ENCODE measurements around the gene HRC.
"Not testable (repeated sequence)": the region's sequence is repeated elsewhere in the genome, so short reads cannot be mapped to it uniquely, and the experiment has no call there.

HRC gene

GRCh38 chr19:49150944-49151243 is 4.3 kb downstream of the HRC start:
- Histone ChIP-seq H3K27me3 (ENCODE audit: control insufficient read depth in 2 of 2, insufficient read depth in 2 of 2, low read length in 2 of 2) (no peaks in the 10 kb centered on the region), H3K9me3 (ENCODE audit: control insufficient read depth in 2 of 2, low read length in 2 of 2) (no peaks in the 10 kb centered on the region), H3K9ac (ENCODE audit: low read depth in 1 of 2, low read length in 2 of 2) (peak overlapping the region; percentile 82 to 94), H3K4me3 (ENCODE audit: low read length in 2 of 2) (peak overlapping the region; percentile 88 to 93), H3K27ac (ENCODE audit: low read depth in 2 of 2, low read length in 2 of 2) (peak overlapping the region; percentile 93 to 97), H3K4me1 (ENCODE audit: control insufficient read depth in 2 of 2, insufficient read depth in 2 of 2, low read length in 2 of 2) (peaks cover 33 to 38% of the 10 kb centered on the region in 2 donors), H3K36me3 (ENCODE audit: control insufficient read depth in 2 of 2, insufficient read depth in 2 of 2, low read length in 2 of 2) (no peaks in the 10 kb centered on the region)

- H3K4me3 ChIP-seq (ENCODE audit: low read length in 2 of 2): peak overlapping the region; percentile 88 to 93
- H3K4me1 ChIP-seq (ENCODE audit: control insufficient read depth in 2 of 2, insufficient read depth in 2 of 2, low read length in 2 of 2): peaks cover 38 to 44% of the 10 kb centered on the region in 2 donors
- H3K36me3 ChIP-seq (ENCODE audit: control insufficient read depth in 2 of 2, insufficient read depth in 2 of 2, low read length in 2 of 2): no peaks in the 10 kb centered on the region
- peak overlapping the region; percentile 82 to 94 for H3K9ac ChIP-seq (ENCODE audit: low read depth in 1 of 2, low read length in 2 of 2)
- H3K27me3 ChIP-seq (ENCODE audit: control insufficient read depth in 2 of 2, insufficient read depth in 2 of 2, low read length in 2 of 2): no peaks in the 10 kb centered on the region
- no peaks in the 10 kb centered on the region for H3K9me3 ChIP-seq (ENCODE audit: control insufficient read depth in 2 of 2, low read length in 2 of 2)
- H3K27ac ChIP-seq (ENCODE audit: low read depth in 2 of 2, low read length in 2 of 2): peak overlapping the region; percentile 93 to 97
Measured at GRCh38 chr19:49150106-49150943, 4.9 kb downstream of the HRC start.

- Histone ChIP-seq H3K9me3 (ENCODE audit: control insufficient read depth in 2 of 2, low read length in 2 of 2) (no peaks in the 10 kb centered on the region), H3K27me3 (ENCODE audit: control insufficient read depth in 2 of 2, insufficient read depth in 2 of 2, low read length in 2 of 2) (no peaks in the 10 kb centered on the region), H3K9ac (ENCODE audit: low read depth in 1 of 2, low read length in 2 of 2) (peak overlapping the region; percentile 82 to 94), H3K4me1 (ENCODE audit: control insufficient read depth in 2 of 2, insufficient read depth in 2 of 2, low read length in 2 of 2) (peaks cover 38 to 45% of the 10 kb centered on the region in 2 donors), H3K4me3 (ENCODE audit: low read length in 2 of 2) (peak overlapping the region; percentile 88 to 93), H3K36me3 (ENCODE audit: control insufficient read depth in 2 of 2, insufficient read depth in 2 of 2, low read length in 2 of 2) (no peaks in the 10 kb centered on the region), H3K27ac (ENCODE audit: low read depth in 2 of 2, low read length in 2 of 2) (peak overlapping the region; percentile 93 to 97)
Measured at GRCh38 chr19:49149652-49150105, 5.5 kb downstream of the HRC start.

GRCh38 chr19:49148784-49149651 is 6.2 kb downstream of the HRC start:
- Histone ChIP-seq H3K27ac (ENCODE audit: low read depth in 2 of 2, low read length in 2 of 2) (peak overlapping the region; percentile 93 to 97), H3K36me3 (ENCODE audit: control insufficient read depth in 2 of 2, insufficient read depth in 2 of 2, low read length in 2 of 2) (no peaks in the 10 kb centered on the region), H3K4me1 (ENCODE audit: control insufficient read depth in 2 of 2, insufficient read depth in 2 of 2, low read length in 2 of 2) (peaks cover 38 to 45% of the 10 kb centered on the region in 2 donors), H3K27me3 (ENCODE audit: control insufficient read depth in 2 of 2, insufficient read depth in 2 of 2, low read length in 2 of 2) (no peaks in the 10 kb centered on the region), H3K4me3 (ENCODE audit: low read length in 2 of 2) (peak overlapping the region; percentile 88 to 93), H3K9ac (ENCODE audit: low read depth in 1 of 2, low read length in 2 of 2) (peak overlapping the region; percentile 82 to 94), H3K9me3 (ENCODE audit: control insufficient read depth in 2 of 2, low read length in 2 of 2) (no peaks in the 10 kb centered on the region)

- peaks cover 38 to 45% of the 10 kb centered on the region in 2 donors for H3K4me1 ChIP-seq (ENCODE audit: control insufficient read depth in 2 of 2, insufficient read depth in 2 of 2, low read length in 2 of 2)
- no peaks in the 10 kb centered on the region for H3K9me3 ChIP-seq (ENCODE audit: control insufficient read depth in 2 of 2, low read length in 2 of 2)
- H3K36me3 ChIP-seq (ENCODE audit: control insufficient read depth in 2 of 2, insufficient read depth in 2 of 2, low read length in 2 of 2): no peaks in the 10 kb centered on the region
- H3K4me3 ChIP-seq (ENCODE audit: low read length in 2 of 2): peak overlapping the region; percentile 88 to 93
- H3K27ac ChIP-seq (ENCODE audit: low read depth in 2 of 2, low read length in 2 of 2): peak overlapping the region; percentile 66 to 97
- peak overlapping the region; percentile 50 to 72 for H3K9ac ChIP-seq (ENCODE audit: low read depth in 1 of 2, low read length in 2 of 2)
- H3K27me3 ChIP-seq (ENCODE audit: control insufficient read depth in 2 of 2, insufficient read depth in 2 of 2, low read length in 2 of 2): no peaks in the 10 kb centered on the region
Measured at GRCh38 chr19:49148044-49148682, 7.0 kb downstream of the HRC start.

GRCh38 chr19:49146408-49146770 is 8.8 kb downstream of the HRC start:
- H3K27me3 ChIP-seq (ENCODE audit: control insufficient read depth in 2 of 2, insufficient read depth in 2 of 2, low read length in 2 of 2); H3K9ac ChIP-seq (ENCODE audit: low read depth in 1 of 2, low read length in 2 of 2); H3K36me3 ChIP-seq (ENCODE audit: control insufficient read depth in 2 of 2, insufficient read depth in 2 of 2, low read length in 2 of 2); H3K9me3 ChIP-seq (ENCODE audit: control insufficient read depth in 2 of 2, low read length in 2 of 2); H3K27ac ChIP-seq (ENCODE audit: low read depth in 2 of 2, low read length in 2 of 2): not testable (repeated sequence)
- peaks cover 37 to 46% of the 10 kb centered on the region in 2 donors for H3K4me1 ChIP-seq (ENCODE audit: control insufficient read depth in 2 of 2, insufficient read depth in 2 of 2, low read length in 2 of 2)
- H3K4me3 ChIP-seq (ENCODE audit: low read length in 2 of 2): peak overlapping the region in 1 of 2 donors; percentile 20

GRCh38 chr19:49145573-49146407 is 9.4 kb downstream of the HRC start:
- H3K4me1 ChIP-seq (ENCODE audit: control insufficient read depth in 2 of 2, insufficient read depth in 2 of 2, low read length in 2 of 2): peaks cover 33 to 40% of the 10 kb centered on the region in 2 donors
- no peak overlapping the region for H3K9ac ChIP-seq (ENCODE audit: low read depth in 1 of 2, low read length in 2 of 2)
- H3K27ac ChIP-seq (ENCODE audit: low read depth in 2 of 2, low read length in 2 of 2): no peak overlapping the region
- no peaks in the 10 kb centered on the region for H3K27me3 ChIP-seq (ENCODE audit: control insufficient read depth in 2 of 2, insufficient read depth in 2 of 2, low read length in 2 of 2)
- no peaks in the 10 kb centered on the region for H3K36me3 ChIP-seq (ENCODE audit: control insufficient read depth in 2 of 2, insufficient read depth in 2 of 2, low read length in 2 of 2)
- peak overlapping the region; percentile 20 to 25 for H3K4me3 ChIP-seq (ENCODE audit: low read length in 2 of 2)
- no peaks in the 10 kb centered on the region for H3K9me3 ChIP-seq (ENCODE audit: control insufficient read depth in 2 of 2, low read length in 2 of 2)

GRCh38 chr19:49142866-49143335 is 12.3 kb downstream of the HRC start:
- Histone ChIP-seq H3K36me3 (ENCODE audit: control insufficient read depth in 2 of 2, insufficient read depth in 2 of 2, low read length in 2 of 2) (no peaks in the 10 kb centered on the region), H3K27me3 (ENCODE audit: control insufficient read depth in 2 of 2, insufficient read depth in 2 of 2, low read length in 2 of 2) (no peaks in the 10 kb centered on the region), H3K9ac (ENCODE audit: low read depth in 1 of 2, low read length in 2 of 2) (no peak overlapping the region), H3K4me1 (ENCODE audit: control insufficient read depth in 2 of 2, insufficient read depth in 2 of 2, low read length in 2 of 2) (peaks cover 15 to 18% of the 10 kb centered on the region in 2 donors), H3K9me3 (ENCODE audit: control insufficient read depth in 2 of 2, low read length in 2 of 2) (no peaks in the 10 kb centered on the region), H3K27ac (ENCODE audit: low read depth in 2 of 2, low read length in 2 of 2) (no peak overlapping the region), H3K4me3 (ENCODE audit: low read length in 2 of 2) (peak overlapping the region; percentile 57 to 71)

- H3K4me3 ChIP-seq (ENCODE audit: low read length in 2 of 2): no peak overlapping the region
- no peak overlapping the region for H3K9ac ChIP-seq (ENCODE audit: low read depth in 1 of 2, low read length in 2 of 2)
- peaks cover 13 to 20% of the 10 kb centered on the region in 2 donors for H3K4me1 ChIP-seq (ENCODE audit: control insufficient read depth in 2 of 2, insufficient read depth in 2 of 2, low read length in 2 of 2)
- no peaks in the 10 kb centered on the region for H3K27me3 ChIP-seq (ENCODE audit: control insufficient read depth in 2 of 2, insufficient read depth in 2 of 2, low read length in 2 of 2)
- H3K9me3 ChIP-seq (ENCODE audit: control insufficient read depth in 2 of 2, low read length in 2 of 2): no peaks in the 10 kb centered on the region
- H3K36me3 ChIP-seq (ENCODE audit: control insufficient read depth in 2 of 2, insufficient read depth in 2 of 2, low read length in 2 of 2): no peaks in the 10 kb centered on the region
- H3K27ac ChIP-seq (ENCODE audit: low read depth in 2 of 2, low read length in 2 of 2): no peak overlapping the region
Measured at GRCh38 chr19:49141352-49141751, 13.8 kb downstream of the HRC start.

All from mucosa of rectum (tissue), 2 donors.